Neuron (in vitro differentiated cells): Measurements from ENCODE around the gene ARSJ.

Source experiments
- H2AFZ ChIP-seq: one replicate; pipeline ENCODE4 v1.6.1; 2013; ENCODE audit warnings: low read depth, mild to moderate bottlenecking, inconsistent platforms, low read length, moderate library complexity
- H3K27me3 ChIP-seq: one replicate; pipeline ENCODE4 v1.6.1; 2013; ENCODE audit warnings: low read length; ENCODE audit not compliant: insufficient read depth
- H3K36me3 ChIP-seq: one replicate; pipeline ENCODE4 v1.6.1; 2013; ENCODE audit warnings: low read length; ENCODE audit not compliant: insufficient read depth
- H3K4me1 ChIP-seq: one replicate; pipeline ENCODE4 v1.6.1; 2013; ENCODE audit warnings: low read length; ENCODE audit not compliant: insufficient read depth
- H3K4me3 ChIP-seq: 2 replicates; pipeline ENCODE4 v1.5.1; 2013; ENCODE audit warnings: mild to moderate bottlenecking, low read length, moderate library complexity
- H3K9me3 ChIP-seq: one replicate; pipeline ENCODE4 v1.6.1; 2013; ENCODE audit warnings: low read length

The ARSJ gene

GRCh38 chr4:113962016-113962347 lies 17.5 kb downstream of the ARSJ start:
- H3K4me1 ChIP-seq, result peaks cover 7% of the 10 kb centered on the region
- H3K36me3 ChIP-seq, result no peaks in the 10 kb centered on the region
- H2AFZ ChIP-seq, result no peak overlapping the region
- H3K27me3 ChIP-seq, result no peaks in the 10 kb centered on the region
- no peaks in the 10 kb centered on the region for H3K9me3 ChIP-seq
- no peak overlapping the region for H3K4me3 ChIP-seq

- H2AFZ ChIP-seq, result no peak overlapping the region
- H3K9me3 ChIP-seq, result no peaks in the 10 kb centered on the region
- H3K4me1 ChIP-seq, result peaks cover 7% of the 10 kb centered on the region
- no peaks in the 10 kb centered on the region for H3K36me3 ChIP-seq
- no peak overlapping the region for H3K4me3 ChIP-seq
- H3K27me3 ChIP-seq, result no peaks in the 10 kb centered on the region
Measured at GRCh38 chr4:113960684-113961321, 18.6 kb downstream of the ARSJ start.

- Histone ChIP-seq H3K27me3 (no peaks in the 10 kb centered on the region), H2AFZ (no peak overlapping the region), H3K4me3 (no peak overlapping the region), H3K4me1 (peaks cover 7% of the 10 kb centered on the region), H3K36me3 (no peaks in the 10 kb centered on the region), H3K9me3 (no peaks in the 10 kb centered on the region)
Measured at GRCh38 chr4:113959539-113959937, 19.9 kb downstream of the ARSJ start.

- no peak overlapping the region for H3K4me3 ChIP-seq
Measured at GRCh38 chr4:113958766-113959538, 20.5 kb downstream of the ARSJ start.

GRCh38 chr4:113957956-113958355 lies 21.5 kb downstream of the ARSJ start:
- Histone ChIP-seq H3K4me3 (no peak overlapping the region), H3K27me3 (no peaks in the 10 kb centered on the region), H3K4me1 (peaks cover 7% of the 10 kb centered on the region), H3K9me3 (no peaks in the 10 kb centered on the region), H3K36me3 (no peaks in the 10 kb centered on the region), H2AFZ (no peak overlapping the region)

More at GRCh38 chr4:113958766-113959538, 20.5 kb downstream of the ARSJ start:
- peaks cover 7% of the 10 kb centered on the region for H3K4me1 ChIP-seq
- H3K27me3 ChIP-seq, result no peaks in the 10 kb centered on the region
- no peaks in the 10 kb centered on the region for H3K36me3 ChIP-seq
- H3K9me3 ChIP-seq, result no peaks in the 10 kb centered on the region
- H2AFZ ChIP-seq, result peak overlapping the region; percentile 36

- H2AFZ ChIP-seq, result no peak overlapping the region
- H3K4me3 ChIP-seq, result no peak overlapping the region
- H3K9me3 ChIP-seq, result no peaks in the 10 kb centered on the region
- H3K27me3 ChIP-seq, result no peaks in the 10 kb centered on the region
- H3K36me3 ChIP-seq, result no peaks in the 10 kb centered on the region
- peaks cover 7% of the 10 kb centered on the region for H3K4me1 ChIP-seq
Measured at GRCh38 chr4:113955948-113956347, 23.5 kb downstream of the ARSJ start.

- Histone ChIP-seq H3K36me3 (no peaks in the 10 kb centered on the region), H3K4me3 (no peak overlapping the region), H3K9me3 (no peaks in the 10 kb centered on the region), H2AFZ (no peak overlapping the region), H3K27me3 (no peaks in the 10 kb centered on the region), H3K4me1 (peaks cover 7% of the 10 kb centered on the region)
Measured at GRCh38 chr4:113955411-113955810, 24.0 kb downstream of the ARSJ start.

GRCh38 chr4:113953888-113954287 lies 25.6 kb downstream of the ARSJ start:
- Histone ChIP-seq H3K27me3 (no peaks in the 10 kb centered on the region), H3K36me3 (no peaks in the 10 kb centered on the region)

GRCh38 chr4:113952452-113953029 lies 26.9 kb downstream of the ARSJ start:
- Histone ChIP-seq H3K27me3 (no peaks in the 10 kb centered on the region), H3K4me1 (no peaks in the 10 kb centered on the region), H3K4me3 (no peak overlapping the region), H3K9me3 (no peaks in the 10 kb centered on the region), H3K36me3 (no peaks in the 10 kb centered on the region), H2AFZ (no peak overlapping the region)

More at GRCh38 chr4:113953888-113954287, 25.6 kb downstream of the ARSJ start:
- Histone ChIP-seq H2AFZ (no peak overlapping the region), H3K4me3 (no peak overlapping the region), H3K4me1 (peaks cover under 1% of the 10 kb centered on the region), H3K9me3 (no peaks in the 10 kb centered on the region)

- peaks cover under 1% of the 10 kb centered on the region for H3K4me1 ChIP-seq
- H3K36me3 ChIP-seq, result no peaks in the 10 kb centered on the region
- H3K27me3 ChIP-seq, result no peaks in the 10 kb centered on the region
- H3K4me3 ChIP-seq, result no peak overlapping the region
- no peaks in the 10 kb centered on the region for H3K9me3 ChIP-seq
- H2AFZ ChIP-seq, result no peak overlapping the region
Measured at GRCh38 chr4:113951263-113951662, 28.2 kb downstream of the ARSJ start.

- Histone ChIP-seq H3K4me3 (no peak overlapping the region), H3K4me1 (peaks cover 5% of the 10 kb centered on the region)
Measured at GRCh38 chr4:113950207-113950606, 29.2 kb downstream of the ARSJ start.

GRCh38 chr4:113947484-113947883 lies 32.0 kb downstream of the ARSJ start:
- Histone ChIP-seq H2AFZ (no peak overlapping the region), H3K4me3 (no peak overlapping the region), H3K4me1 (peaks cover 5% of the 10 kb centered on the region), H3K36me3 (no peaks in the 10 kb centered on the region), H3K27me3 (no peaks in the 10 kb centered on the region), H3K9me3 (no peaks in the 10 kb centered on the region)

More at GRCh38 chr4:113950207-113950606, 29.2 kb downstream of the ARSJ start:
- H2AFZ ChIP-seq, result no peak overlapping the region
- no peaks in the 10 kb centered on the region for H3K9me3 ChIP-seq
- H3K36me3 ChIP-seq, result no peaks in the 10 kb centered on the region
- H3K27me3 ChIP-seq, result no peaks in the 10 kb centered on the region

GRCh38 chr4:113945906-113946305 lies 33.5 kb downstream of the ARSJ start:
- H3K36me3 ChIP-seq, result no peaks in the 10 kb centered on the region
- H2AFZ ChIP-seq, result no peak overlapping the region
- H3K27me3 ChIP-seq, result no peaks in the 10 kb centered on the region
- no peaks in the 10 kb centered on the region for H3K9me3 ChIP-seq
- H3K4me3 ChIP-seq, result no peak overlapping the region
- H3K4me1 ChIP-seq, result peaks cover 5% of the 10 kb centered on the region
